ENCODE measurements around the gene PPA1.
A peak's percentile ranks its signal among the peaks of the same experiment; 100 is the strongest.
"Not testable (repeated sequence)": the region's sequence is repeated elsewhere in the genome, so short reads cannot be mapped to it uniquely, and the experiment has no call there.

Gene PPA1

DNA sequence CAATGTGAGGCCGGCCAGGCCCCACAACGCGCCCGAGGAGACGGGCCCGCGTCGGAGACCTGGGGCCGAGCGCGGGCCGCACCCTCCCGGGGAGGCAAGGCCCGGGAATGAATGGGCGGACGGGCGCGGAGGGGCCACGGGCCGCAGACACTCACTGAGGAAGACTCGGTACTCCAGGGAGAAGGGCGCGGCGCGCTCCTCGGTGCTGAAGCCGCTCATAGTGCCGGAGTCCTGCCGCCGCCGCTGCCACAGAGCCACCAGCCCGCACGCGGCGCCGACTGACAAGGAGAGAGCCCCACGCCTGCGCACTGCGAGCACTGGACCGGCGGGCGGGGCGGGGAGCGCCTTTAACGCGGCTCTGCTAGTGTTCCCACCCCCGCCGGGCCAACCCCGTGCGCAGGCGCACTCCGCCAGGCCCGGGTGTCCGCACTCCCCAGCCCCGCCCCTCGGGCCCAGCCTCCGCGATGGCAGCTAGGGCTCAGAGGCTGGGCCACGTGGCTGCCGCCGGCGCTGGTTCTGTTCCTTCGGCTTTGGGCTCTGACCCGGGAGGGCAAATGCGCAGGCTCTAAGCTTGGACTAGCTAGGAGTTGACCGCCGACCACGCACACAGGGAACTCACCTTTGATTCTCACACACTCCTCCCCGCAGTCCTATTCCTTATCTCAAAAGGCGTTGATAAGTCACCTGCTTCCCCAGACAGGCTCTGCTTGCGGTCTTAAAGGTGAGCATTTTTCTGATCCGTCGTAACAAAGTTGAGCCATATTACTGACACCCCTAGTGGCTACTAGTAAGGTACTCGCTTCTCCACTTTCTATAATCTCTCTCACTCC is at the start of gene PPA1:
TSS of gene PPA1 (minus strand) at position 321 of the 830 bp plus-strand sequence. CDS start at position 219, 102 bp downstream.
- peak; percentile 98 to 99 for DNase-seq (ENCODE audit: low read depth in 2 of 2)

DNA sequence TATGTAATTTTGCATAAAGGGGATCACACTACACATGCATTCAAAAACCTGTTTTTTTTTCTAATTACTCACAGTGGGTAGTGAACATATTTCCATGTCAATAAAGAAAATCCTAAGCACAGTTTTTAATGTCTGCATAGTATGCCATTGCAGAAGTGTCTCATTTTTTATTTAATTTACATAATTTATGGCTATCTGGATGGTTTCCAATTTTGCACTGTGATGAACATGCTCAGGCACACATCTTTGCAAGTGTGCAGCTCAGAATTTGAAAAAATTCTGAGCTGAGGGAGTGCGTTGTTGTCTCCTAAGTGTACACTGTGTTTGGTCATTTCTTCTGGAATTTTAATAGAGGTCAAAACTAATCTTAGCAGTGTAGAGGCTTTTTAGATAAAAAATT is 48.4 kb upstream of the PPA1 start:
- no peak for DNase-seq (ENCODE audit: low read depth in 2 of 2)

- DNase-seq (ENCODE audit: low read depth in 2 of 2): no peak
Observed at GRCh38 chr10:70280099-70280498, 46.9 kb upstream of the PPA1 start.

GRCh38 chr10:70277396-70278030 is 44.3 kb upstream of the PPA1 start:
- no peak for DNase-seq (ENCODE audit: low read depth in 2 of 2)

GRCh38 chr10:70274643-70275042 is 41.4 kb upstream of the PPA1 start:
- DNase-seq (ENCODE audit: low read depth in 2 of 2): no peak

DNA sequence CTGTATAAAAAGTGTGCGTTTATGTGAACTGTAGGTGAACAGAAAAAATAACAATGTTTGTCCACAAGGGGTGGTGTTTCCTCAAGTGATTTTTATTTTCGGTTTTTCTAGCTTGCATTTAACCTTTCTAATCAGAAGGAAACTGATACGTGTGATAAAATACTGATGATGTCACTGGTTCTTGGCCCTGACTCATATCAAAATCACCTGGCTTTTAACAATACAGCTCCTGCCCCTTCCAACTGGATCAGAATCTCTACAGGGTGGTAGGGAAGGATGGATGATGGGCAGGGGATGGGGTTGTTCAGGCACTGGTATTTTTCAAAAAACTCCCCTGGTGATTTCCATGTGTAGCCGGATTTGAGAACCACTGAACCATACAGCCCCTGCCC is 39.7 kb upstream of the PPA1 start:
- no peak for DNase-seq (ENCODE audit: low read depth in 2 of 2)

GRCh38 chr10:70271996-70272924 is 39.0 kb upstream of the PPA1 start:
- DNase-seq (ENCODE audit: low read depth in 2 of 2): no peak

DNA sequence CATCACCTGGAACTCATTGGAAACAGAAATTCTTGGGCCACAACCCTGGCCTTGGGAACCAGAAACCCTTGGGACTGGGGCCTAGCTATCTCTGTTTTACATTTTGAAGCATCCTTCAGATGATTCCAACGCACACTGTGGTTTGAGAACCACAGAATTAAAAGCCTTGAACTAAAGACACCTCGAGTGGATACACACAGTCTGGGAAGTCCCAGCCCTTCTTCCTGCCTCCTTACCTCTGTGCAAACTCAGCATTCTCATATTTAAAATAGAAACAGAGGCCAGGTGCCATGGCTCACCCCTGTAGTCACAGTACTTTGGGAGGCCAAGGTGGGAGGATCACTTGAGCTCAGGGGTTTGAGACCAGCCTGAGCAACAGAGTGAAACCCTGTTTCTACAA is 37.7 kb upstream of the PPA1 start:
- DNase-seq (ENCODE audit: low read depth in 2 of 2): no peak

- DNase-seq (ENCODE audit: low read depth in 2 of 2): no peak
Observed at GRCh38 chr10:70269741-70270140, 36.5 kb upstream of the PPA1 start.

- no peak for DNase-seq (ENCODE audit: low read depth in 2 of 2)
Observed at GRCh38 chr10:70268376-70268775, 35.1 kb upstream of the PPA1 start.

- no peak for DNase-seq (ENCODE audit: low read depth in 2 of 2)
Observed at GRCh38 chr10:70267161-70267933, 34.1 kb upstream of the PPA1 start.

DNA sequence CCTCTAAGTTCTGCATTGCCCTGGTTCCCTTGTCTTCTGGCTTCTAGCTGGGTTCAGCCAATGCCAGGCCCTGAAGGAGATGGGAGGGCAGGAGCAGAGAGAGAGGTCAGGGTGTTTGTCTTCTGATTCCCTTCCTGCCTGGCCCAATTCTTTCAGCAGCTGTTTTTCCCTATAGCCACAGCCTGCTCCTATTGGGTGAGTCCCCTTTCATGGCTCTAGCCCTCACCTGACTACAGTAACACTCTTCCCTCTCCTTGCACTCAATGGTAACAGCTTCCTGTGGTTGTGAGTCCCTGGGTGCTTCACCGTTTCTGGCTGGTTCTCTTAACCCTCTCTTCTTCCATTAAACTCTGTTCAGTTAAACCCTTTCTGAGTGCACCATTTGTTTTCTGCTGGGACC is 33.5 kb upstream of the PPA1 start:
- DNase-seq (ENCODE audit: low read depth in 2 of 2): no peak

DNA sequence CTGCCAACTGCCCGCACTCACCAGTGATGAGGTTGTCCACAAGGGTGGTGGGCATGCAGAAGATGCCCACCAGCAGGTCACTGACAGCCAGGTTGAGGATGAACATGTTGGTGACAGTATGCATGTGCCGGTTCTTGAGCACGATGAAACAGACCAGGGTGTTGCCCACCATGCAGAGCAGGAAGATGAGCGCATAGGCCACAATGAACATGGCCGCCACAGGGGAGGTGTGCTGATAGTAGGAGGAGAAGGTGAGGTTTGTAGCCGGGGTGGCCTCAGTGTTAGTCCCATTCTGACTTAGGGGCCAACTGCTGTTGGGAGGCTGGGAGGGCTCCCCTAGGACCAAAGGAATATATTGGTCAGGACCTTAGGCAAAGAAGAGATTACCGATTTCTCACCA is 32.8 kb upstream of the PPA1 start:
- no peak for DNase-seq (ENCODE audit: low read depth in 2 of 2)

- no peak for DNase-seq (ENCODE audit: low read depth in 2 of 2)
Observed at GRCh38 chr10:70265032-70265689, 31.9 kb upstream of the PPA1 start.

DNA sequence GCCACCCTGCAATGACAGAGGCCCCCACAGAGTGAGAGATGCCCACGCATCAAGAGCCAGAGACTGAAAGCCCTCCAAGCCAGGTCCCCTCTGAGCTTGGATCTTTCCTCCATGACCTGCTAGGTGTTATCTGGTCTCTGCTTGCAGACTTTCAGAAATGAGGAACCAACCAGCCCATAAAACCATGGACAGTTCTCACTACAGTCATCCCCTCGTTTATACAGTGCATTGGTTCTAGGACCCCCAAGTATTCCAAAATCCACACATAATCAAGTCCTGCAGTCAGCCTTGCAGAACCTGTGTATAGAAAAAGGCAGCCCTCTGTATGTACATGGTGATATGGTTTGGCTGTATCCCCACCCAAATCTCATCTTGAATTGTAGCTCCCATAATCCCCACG is 27.5 kb upstream of the PPA1 start:
- no peak for DNase-seq (ENCODE audit: low read depth in 2 of 2)

GRCh38 chr10:70260259-70260658 is 27.0 kb upstream of the PPA1 start:
- DNase-seq (ENCODE audit: low read depth in 2 of 2): no peak

GRCh38 chr10:70258216-70258615 is 25.0 kb upstream of the PPA1 start:
- DNase-seq (ENCODE audit: low read depth in 2 of 2): no peak

DNA sequence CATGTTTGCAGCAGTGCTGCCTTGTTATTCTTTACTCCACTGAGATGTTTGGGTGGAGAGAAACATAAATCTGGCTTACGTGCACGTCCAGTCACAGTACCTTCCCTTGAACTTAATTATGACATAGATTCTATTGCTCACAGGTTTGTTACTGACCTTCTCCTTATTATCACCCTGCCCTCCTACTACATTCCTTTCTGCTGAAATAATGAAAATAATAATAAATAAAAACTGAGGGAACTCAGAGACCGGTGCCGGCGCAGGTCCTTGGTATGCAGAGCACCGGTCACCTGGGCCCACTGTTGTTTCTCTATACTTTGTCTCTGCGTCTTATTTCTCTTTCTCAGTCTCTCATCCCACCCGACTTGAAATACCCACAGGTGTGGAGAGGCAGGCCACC is 24.6 kb upstream of the PPA1 start:
- DNase-seq (ENCODE audit: low read depth in 2 of 2): not testable (repeated sequence)

DNA sequence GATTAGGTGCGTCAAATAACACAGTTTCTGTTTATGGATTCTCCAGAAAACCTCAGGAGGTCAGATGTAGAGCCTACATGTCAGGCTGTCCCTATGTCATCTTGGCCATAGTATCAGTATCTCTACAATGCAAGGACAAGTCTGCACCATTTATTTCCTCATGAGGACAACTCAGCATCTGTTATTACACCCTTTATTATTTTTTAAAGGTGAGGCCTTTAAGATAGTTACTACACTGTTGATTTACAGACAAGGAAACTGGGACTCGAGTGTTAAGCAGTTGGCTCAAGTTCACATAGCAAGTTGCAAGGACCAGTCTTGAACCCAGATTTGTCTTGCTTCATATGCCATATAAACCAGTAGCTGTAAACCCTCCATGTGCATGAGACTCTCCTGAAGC is 23.2 kb upstream of the PPA1 start:
- no peak for DNase-seq (ENCODE audit: low read depth in 2 of 2)

- DNase-seq (ENCODE audit: low read depth in 2 of 2): no peak
Observed at GRCh38 chr10:70255329-70256299, 22.4 kb upstream of the PPA1 start.
